ENCODE measurements around the gene OPTN. TPM values are rescaled to one million over a fixed set of nuclear protein-coding genes. Genes with fewer than 3 reads are reported as not detected.

OPTN gene
- total and polyA plus RNA-seq, 9 donors: 42.9 to 133 (median 87.0) TPM

- Histone ChIP-seq H3K4me1 (ENCODE audit: insufficient read depth) (peaks cover 4% of the 10 kb centered on the region), H3K4me3 (no peak overlapping the region), H3K27me3 (no peaks in the 10 kb centered on the region), H3K27ac (no peak overlapping the region), H3K9me3 (no peaks in the 10 kb centered on the region), H3K36me3 (no peaks in the 10 kb centered on the region)
- no peak for DNase-seq
- TF ChIP-seq POLR2A (IDR thresholded peaks at IDR 0.05) (no peak), CTCF (IDR thresholded peaks at IDR 0.05) (no peak), EP300 (IDR thresholded peaks at IDR 0.05) (no peak)
- WGBS, 3 donors: 89 to 92% (median 91%) methylated on average over 4 of the region's 4 CpGs
- intact Hi-C loops (cut with DNase I): no loop called here
Measured at GRCh38 chr10:13087601-13087985, 12.4 kb upstream of the OPTN start.

- WGBS, 3 donors: 29 to 43% (median 34%) methylated on average over 7 of the region's 7 CpGs
- Histone ChIP-seq H3K4me3 (no peak overlapping the region), H3K9me3 (no peaks in the 10 kb centered on the region), H3K4me1 (ENCODE audit: insufficient read depth) (peaks cover 4% of the 10 kb centered on the region), H3K36me3 (no peaks in the 10 kb centered on the region), H3K27me3 (no peaks in the 10 kb centered on the region), H3K27ac (no peak overlapping the region)
- no peak for DNase-seq
- TF ChIP-seq EP300 (IDR thresholded peaks at IDR 0.05) (no peak), POLR2A (IDR thresholded peaks at IDR 0.05) (no peak), CTCF (IDR thresholded peaks at IDR 0.05) (no peak)
- intact Hi-C loops (cut with DNase I): no loop called here
Measured at GRCh38 chr10:13087986-13088618, 11.9 kb upstream of the OPTN start.

GRCh38 chr10:13089345-13089744, 10.6 kb upstream of the OPTN start:
- intact Hi-C loops (cut with DNase I): no loop called here
- no peaks in the 10 kb centered on the region for H3K27me3 ChIP-seq
- H3K4me3 ChIP-seq: no peak overlapping the region
- H3K36me3 ChIP-seq: no peaks in the 10 kb centered on the region
- no peak for DNase-seq
- WGBS, 3 donors: 78 to 82% (median 79%) methylated on average over 4 of the region's 4 CpGs
- no peak overlapping the region for H3K27ac ChIP-seq
- peaks cover 4% of the 10 kb centered on the region for H3K4me1 ChIP-seq (ENCODE audit: insufficient read depth)
- TF ChIP-seq POLR2A (IDR thresholded peaks at IDR 0.05) (no peak), EP300 (IDR thresholded peaks at IDR 0.05) (no peak), CTCF (IDR thresholded peaks at IDR 0.05) (no peak)
- no peaks in the 10 kb centered on the region for H3K9me3 ChIP-seq

- Histone ChIP-seq H3K36me3 (no peaks in the 10 kb centered on the region), H3K9me3 (no peaks in the 10 kb centered on the region), H3K4me1 (ENCODE audit: insufficient read depth) (peaks cover 4% of the 10 kb centered on the region), H3K4me3 (no peak overlapping the region), H3K27ac (no peak overlapping the region), H3K27me3 (no peaks in the 10 kb centered on the region)
- 92 to 95% (median 92%) methylated on average over 2 of the region's 2 CpGs for WGBS, 3 donors
- intact Hi-C loops (cut with DNase I): loop anchor here in 1 of 4 donors (10.0 kb wide), 1 partner anchor 825 kb away; no protein-coding TSS in a partner anchor
- TF ChIP-seq EP300 (IDR thresholded peaks at IDR 0.05) (no peak), POLR2A (IDR thresholded peaks at IDR 0.05) (no peak), CTCF (IDR thresholded peaks at IDR 0.05) (no peak)
- no peak for DNase-seq
Measured at GRCh38 chr10:13090289-13090688, 9.7 kb upstream of the OPTN start.
